ENCODE measurements around the gene BACH1. TPM values are rescaled to one million over a fixed set of nuclear protein-coding genes. Genes with fewer than 3 reads are reported as not detected.

BACH1 gene
- total RNA-seq, 1 donor from 2014 or later, result 12.7 TPM

DNA sequence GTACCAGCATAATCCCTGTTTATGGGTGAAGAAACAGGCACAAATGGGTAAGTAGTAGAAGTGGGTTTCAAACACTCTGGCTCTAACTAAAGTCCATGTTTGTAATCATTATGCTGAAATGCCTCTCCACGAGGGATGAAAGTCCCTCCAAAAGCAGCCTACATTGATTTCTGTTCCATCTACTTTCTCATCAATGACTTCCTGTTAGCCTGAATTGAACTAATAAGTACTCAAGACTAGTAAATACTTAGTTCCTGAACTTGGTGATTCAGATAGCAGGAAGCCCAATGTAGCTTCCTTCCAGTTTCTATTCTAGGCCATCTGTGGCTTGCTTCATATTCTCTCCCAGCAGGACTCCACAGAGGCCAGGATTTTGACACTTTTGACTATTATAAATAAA is 11.3 kb upstream of the BACH1 start:
- intact Hi-C loops (cut with DNase I), result no loop called here
- no peaks in the 10 kb centered on the region for H3K27me3 ChIP-seq
- DNase-seq (ENCODE audit: low spot score in 2 of 2), result no peak
- H3K27ac ChIP-seq, result no peak overlapping the region
- no peaks in the 10 kb centered on the region for H3K9me3 ChIP-seq
- H3K4me3 ChIP-seq, result no peak overlapping the region
- no peaks in the 10 kb centered on the region for H3K4me1 ChIP-seq
- TF ChIP-seq, protein P1, sequence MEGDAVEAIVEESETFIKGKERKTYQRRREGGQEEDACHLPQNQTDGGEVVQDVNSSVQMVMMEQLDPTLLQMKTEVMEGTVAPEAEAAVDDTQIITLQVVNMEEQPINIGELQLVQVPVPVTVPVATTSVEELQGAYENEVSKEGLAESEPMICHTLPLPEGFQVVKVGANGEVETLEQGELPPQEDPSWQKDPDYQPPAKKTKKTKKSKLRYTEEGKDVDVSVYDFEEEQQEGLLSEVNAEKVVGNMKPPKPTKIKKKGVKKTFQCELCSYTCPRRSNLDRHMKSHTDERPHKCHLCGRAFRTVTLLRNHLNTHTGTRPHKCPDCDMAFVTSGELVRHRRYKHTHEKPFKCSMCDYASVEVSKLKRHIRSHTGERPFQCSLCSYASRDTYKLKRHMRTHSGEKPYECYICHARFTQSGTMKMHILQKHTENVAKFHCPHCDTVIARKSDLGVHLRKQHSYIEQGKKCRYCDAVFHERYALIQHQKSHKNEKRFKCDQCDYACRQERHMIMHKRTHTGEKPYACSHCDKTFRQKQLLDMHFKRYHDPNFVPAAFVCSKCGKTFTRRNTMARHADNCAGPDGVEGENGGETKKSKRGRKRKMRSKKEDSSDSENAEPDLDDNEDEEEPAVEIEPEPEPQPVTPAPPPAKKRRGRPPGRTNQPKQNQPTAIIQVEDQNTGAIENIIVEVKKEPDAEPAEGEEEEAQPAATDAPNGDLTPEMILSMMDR (IDR thresholded peaks at IDR 0.05), result no peak
- no peaks in the 10 kb centered on the region for H3K36me3 ChIP-seq

DNA sequence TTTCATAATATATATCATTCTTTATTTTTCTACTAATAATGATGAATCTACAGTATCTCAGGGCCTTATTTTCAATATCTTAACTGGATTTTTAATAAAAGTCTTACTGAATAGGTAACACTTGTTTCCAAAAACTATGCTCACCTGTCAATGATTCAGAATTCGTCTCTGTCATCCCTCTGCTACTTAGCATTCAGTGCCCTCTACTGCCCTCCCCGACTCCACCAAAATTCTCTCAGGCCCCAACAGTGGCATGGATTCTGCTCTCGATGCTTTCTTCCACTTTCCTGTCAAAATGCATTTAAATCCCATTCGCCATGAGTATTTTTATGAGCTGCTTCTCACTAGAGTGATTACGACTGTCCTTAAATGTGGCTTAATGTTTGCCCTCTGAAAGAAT is 10.5 kb upstream of the BACH1 start:
- Histone ChIP-seq H3K4me3 (no peak overlapping the region), H3K36me3 (no peaks in the 10 kb centered on the region), H3K27me3 (no peaks in the 10 kb centered on the region), H3K27ac (no peak overlapping the region), H3K4me1 (no peaks in the 10 kb centered on the region), H3K9me3 (no peaks in the 10 kb centered on the region)
- no peak for DNase-seq (ENCODE audit: low spot score in 2 of 2)
- intact Hi-C loops (cut with DNase I), result no loop called here
- TF ChIP-seq, protein P1 (IDR thresholded peaks at IDR 0.05), result no peak

DNA sequence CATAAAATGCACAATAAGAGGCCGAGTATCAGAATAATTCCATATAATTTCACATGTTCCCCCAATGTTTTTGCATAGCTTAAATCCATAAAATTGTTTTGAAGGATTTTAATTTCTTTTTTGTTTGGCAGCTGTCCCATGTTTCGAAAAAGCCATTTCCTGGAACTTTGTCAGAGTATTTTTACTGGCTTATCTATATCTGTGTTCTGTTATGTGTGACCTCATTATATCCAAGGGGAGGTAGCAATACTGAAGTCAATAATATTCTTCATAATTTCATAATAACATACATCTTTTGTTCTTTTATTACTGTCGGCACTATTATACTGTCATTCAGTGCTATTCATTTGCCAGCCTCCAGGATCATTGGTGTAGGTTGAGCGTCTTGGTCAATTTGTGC is 9.4 kb upstream of the BACH1 start:
- Histone ChIP-seq H3K9me3 (no peaks in the 10 kb centered on the region), H3K27me3 (no peaks in the 10 kb centered on the region), H3K4me1 (no peaks in the 10 kb centered on the region), H3K27ac (no peak overlapping the region), H3K36me3 (no peaks in the 10 kb centered on the region), H3K4me3 (no peak overlapping the region)
- intact Hi-C loops (cut with DNase I), result no loop called here
- TF ChIP-seq, protein P1 (IDR thresholded peaks at IDR 0.05), result no peak
- no peak for DNase-seq (ENCODE audit: low spot score in 2 of 2)

DNA sequence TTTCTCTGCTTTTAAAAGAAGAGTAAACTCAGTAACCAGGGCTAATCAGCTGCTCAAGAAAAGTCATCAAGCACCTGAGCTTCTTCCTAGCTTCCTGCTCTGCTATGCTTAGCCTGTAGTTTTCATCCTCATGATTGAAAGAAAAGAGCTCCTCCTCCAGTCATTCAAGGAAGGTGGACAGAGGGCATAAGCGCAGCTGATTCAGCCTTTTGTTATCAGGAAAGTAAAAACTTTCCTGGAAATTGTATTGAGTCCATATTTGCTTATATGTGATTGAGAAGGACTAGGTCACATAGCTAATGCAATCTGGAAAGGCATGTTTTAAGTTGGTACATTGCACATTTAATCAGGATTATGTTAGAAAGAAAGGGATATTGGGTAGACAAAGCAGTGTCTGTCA is 8.5 kb upstream of the BACH1 start:
- intact Hi-C loops (cut with DNase I), result loop anchor here (10.0 kb wide), 1 partner anchor 285 kb away; no protein-coding TSS in a partner anchor
- H3K9me3 ChIP-seq, result no peaks in the 10 kb centered on the region
- no peak overlapping the region for H3K27ac ChIP-seq
- H3K4me1 ChIP-seq, result no peaks in the 10 kb centered on the region
- H3K36me3 ChIP-seq, result no peaks in the 10 kb centered on the region
- DNase-seq (ENCODE audit: low spot score in 2 of 2), result no peak
- no peaks in the 10 kb centered on the region for H3K27me3 ChIP-seq
- no peak overlapping the region for H3K4me3 ChIP-seq
- TF ChIP-seq, protein P1 (IDR thresholded peaks at IDR 0.05), result no peak

DNA sequence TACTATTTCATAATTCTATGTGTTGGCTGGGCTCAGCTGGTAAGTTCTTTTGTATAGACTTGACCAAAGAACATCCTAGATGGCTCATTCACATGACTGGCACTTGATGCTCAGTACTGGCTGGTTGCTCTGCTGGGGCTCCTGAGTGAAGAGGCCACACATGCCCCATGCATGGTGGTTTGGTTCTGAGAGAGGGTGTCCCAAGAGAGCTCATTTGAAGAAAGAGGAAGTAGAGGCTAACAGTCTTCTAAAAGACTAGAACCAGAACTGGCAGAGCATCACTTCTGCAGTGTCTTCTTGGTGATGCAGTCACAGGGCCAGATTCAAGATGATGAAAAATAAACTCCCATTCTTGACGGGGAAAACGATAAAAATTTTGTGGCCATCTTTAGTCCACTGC is 5.2 kb upstream of the BACH1 start:
- TF ChIP-seq, protein P1 (IDR thresholded peaks at IDR 0.05), result no peak
- H3K27me3 ChIP-seq, result no peaks in the 10 kb centered on the region
- H3K27ac ChIP-seq, result no peak overlapping the region
- H3K9me3 ChIP-seq, result no peaks in the 10 kb centered on the region
- intact Hi-C loops (cut with DNase I), result loop anchor here (10.0 kb wide), 1 partner anchor 289 kb away; no protein-coding TSS in a partner anchor
- peaks cover 0 to 5% of the 10 kb centered on the region in 2 donors for H3K4me1 ChIP-seq
- DNase-seq (ENCODE audit: low spot score in 2 of 2), result no peak
- H3K4me3 ChIP-seq, result no peak overlapping the region
- no peaks in the 10 kb centered on the region for H3K36me3 ChIP-seq

DNA sequence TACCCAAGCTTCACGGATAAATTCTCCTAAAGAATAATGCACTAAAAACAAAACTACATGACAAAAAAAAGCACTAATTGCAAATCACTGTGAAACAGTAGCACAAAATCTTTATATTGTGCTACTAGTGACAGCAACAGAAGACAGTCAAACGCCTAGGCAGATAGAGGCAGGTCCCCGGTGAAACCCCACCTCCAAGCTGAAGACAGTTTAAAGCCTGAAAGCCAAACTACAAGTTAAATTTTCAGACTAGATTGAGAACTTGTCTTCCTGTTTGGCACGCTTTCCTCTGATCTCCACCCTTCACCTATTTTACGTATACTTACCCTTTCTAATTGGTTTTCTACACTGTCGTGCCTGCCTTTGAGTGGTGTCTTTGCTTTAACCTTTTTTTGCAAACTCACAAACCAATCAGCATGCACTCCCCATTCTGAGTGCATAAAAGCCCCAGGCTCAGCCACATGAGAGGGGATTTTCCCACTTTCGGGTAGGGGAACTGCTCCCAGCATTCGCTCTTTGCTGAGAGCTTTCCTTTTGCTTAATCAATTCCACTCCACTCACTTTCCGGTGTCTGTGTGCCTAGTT is 3.6 kb upstream of the BACH1 start:
- H3K27ac ChIP-seq, result no peak overlapping the region
- TF ChIP-seq, protein P1 (IDR thresholded peaks at IDR 0.05), result no peak
- no peaks in the 10 kb centered on the region for H3K27me3 ChIP-seq
- H3K4me1 ChIP-seq, result peaks cover 0 to 5% of the 10 kb centered on the region in 2 donors
- H3K9me3 ChIP-seq, result no peaks in the 10 kb centered on the region
- no peak for DNase-seq (ENCODE audit: low spot score in 2 of 2)
- no peaks in the 10 kb centered on the region for H3K36me3 ChIP-seq
- no peak overlapping the region for H3K4me3 ChIP-seq
- intact Hi-C loops (cut with DNase I), result loop anchor here (5.0 to 10.0 kb wide), 3 partner anchors 77 to 290 kb away; no protein-coding TSS in a partner anchor
